ENCODE data around the gene FAM177B.

Gene FAM177B

DNA sequence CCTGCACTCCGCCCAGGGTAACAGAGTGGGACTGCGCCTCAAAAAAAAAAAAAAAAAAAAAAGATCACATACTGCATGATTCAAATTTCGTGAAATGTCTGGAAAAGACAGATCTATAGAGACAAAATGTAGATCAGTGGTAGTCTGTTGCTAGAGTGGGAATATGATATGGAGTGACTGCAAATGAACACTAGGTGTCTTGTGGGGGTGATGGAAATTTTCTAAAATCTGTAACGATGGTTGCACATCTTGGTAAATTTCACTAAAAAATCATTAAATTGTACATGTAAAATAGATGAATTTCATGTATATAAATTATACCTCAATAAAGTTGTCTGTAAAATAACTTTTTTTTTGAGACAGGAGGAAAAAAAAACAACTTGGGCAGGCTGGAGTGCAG is 30.2 kb upstream of the FAM177B start:
- TF ChIP-seq, protein P1, sequence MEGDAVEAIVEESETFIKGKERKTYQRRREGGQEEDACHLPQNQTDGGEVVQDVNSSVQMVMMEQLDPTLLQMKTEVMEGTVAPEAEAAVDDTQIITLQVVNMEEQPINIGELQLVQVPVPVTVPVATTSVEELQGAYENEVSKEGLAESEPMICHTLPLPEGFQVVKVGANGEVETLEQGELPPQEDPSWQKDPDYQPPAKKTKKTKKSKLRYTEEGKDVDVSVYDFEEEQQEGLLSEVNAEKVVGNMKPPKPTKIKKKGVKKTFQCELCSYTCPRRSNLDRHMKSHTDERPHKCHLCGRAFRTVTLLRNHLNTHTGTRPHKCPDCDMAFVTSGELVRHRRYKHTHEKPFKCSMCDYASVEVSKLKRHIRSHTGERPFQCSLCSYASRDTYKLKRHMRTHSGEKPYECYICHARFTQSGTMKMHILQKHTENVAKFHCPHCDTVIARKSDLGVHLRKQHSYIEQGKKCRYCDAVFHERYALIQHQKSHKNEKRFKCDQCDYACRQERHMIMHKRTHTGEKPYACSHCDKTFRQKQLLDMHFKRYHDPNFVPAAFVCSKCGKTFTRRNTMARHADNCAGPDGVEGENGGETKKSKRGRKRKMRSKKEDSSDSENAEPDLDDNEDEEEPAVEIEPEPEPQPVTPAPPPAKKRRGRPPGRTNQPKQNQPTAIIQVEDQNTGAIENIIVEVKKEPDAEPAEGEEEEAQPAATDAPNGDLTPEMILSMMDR (IDR thresholded peaks at IDR 0.05; ENCODE audit: borderline replicate concordance, extremely low read depth, low read length, poor library complexity, severe bottlenecking) = peak; percentile 27
- no peak for TF ChIP-seq EZH2 (IDR thresholded peaks at IDR 0.05; ENCODE audit: borderline replicate concordance, low read depth, low read length, severe bottlenecking)
- H3K9ac ChIP-seq (ENCODE audit: low read depth, low read length) = no peak overlapping the region

DNA sequence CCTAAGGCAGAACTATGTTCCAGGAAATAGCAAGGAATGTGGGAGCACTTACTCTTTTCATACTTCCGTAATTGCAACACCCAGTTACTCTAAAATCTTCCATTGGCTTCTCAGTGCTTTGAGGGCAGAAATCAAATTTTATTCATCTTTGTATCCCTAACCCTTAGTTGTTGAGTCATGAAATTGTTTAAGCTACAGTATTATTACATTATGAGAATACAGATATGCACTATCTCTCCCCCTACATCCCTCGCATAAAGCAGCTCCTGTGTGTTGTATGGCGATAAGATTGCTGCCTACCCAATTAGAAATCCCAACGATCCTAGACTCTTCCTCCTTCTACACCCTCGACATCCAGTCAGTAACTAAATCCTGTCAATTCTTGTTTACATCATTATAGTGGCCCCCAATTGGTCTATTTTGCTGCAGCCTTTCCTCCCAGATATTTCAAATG is 27.3 kb upstream of the FAM177B start:
- Histone ChIP-seq H3K27me3 (ENCODE audit: insufficient read depth, low read length, poor library complexity) (no peaks in the 10 kb centered on the region), H2AFZ (ENCODE audit: low read depth, low read length) (no peak overlapping the region), H3K27ac (ENCODE audit: low read length) (no peak overlapping the region), H3K9ac (ENCODE audit: low read depth, low read length) (no peak overlapping the region), H4K20me1 (ENCODE audit: insufficient read depth, low read length) (peaks cover 5% of the 10 kb centered on the region; the same call in 1 of the 2 replicates), H3K4me3 (ENCODE audit: low read depth in 1 of 2, low read length in 2 of 2) (no peak overlapping the region), H3K36me3 (ENCODE audit: insufficient read depth, low read length) (peaks cover 11% of the 10 kb centered on the region; the same call in 1 of the 2 replicates), H3K4me1 (ENCODE audit: insufficient read depth, low read length) (peaks cover 31% of the 10 kb centered on the region), H3K4me2 (ENCODE audit: insufficient read depth, low read length) (peak overlapping the region; percentile 78), H3K9me3 (ENCODE audit: insufficient read depth, low read length, severe bottlenecking) (no peaks in the 10 kb centered on the region), H3K79me2 (ENCODE audit: insufficient read depth, low read length) (peaks cover 87% of the 10 kb centered on the region)
- no peak for TF ChIP-seq EZH2 (IDR thresholded peaks at IDR 0.05; ENCODE audit: borderline replicate concordance, low read depth, low read length, severe bottlenecking)
- TF ChIP-seq, protein P1 (IDR thresholded peaks at IDR 0.05; ENCODE audit: borderline replicate concordance, extremely low read depth, low read length, poor library complexity, severe bottlenecking) = no peak
- no peak for DNase-seq
- ATAC-seq (ENCODE audit: insufficient read depth, low read depth) = no peak

More for the DNA sequence above, 30.2 kb upstream of the FAM177B start:
- H4K20me1 ChIP-seq (ENCODE audit: insufficient read depth, low read length) = peaks cover 5% of the 10 kb centered on the region; the same call in 1 of the 2 replicates
- no peaks in the 10 kb centered on the region for H3K9me3 ChIP-seq (ENCODE audit: insufficient read depth, low read length, severe bottlenecking)
- no peak overlapping the region for H3K4me3 ChIP-seq (ENCODE audit: low read depth in 1 of 2, low read length in 2 of 2)
- peaks cover 88% of the 10 kb centered on the region for H3K79me2 ChIP-seq (ENCODE audit: insufficient read depth, low read length)
- no peaks in the 10 kb centered on the region for H3K27me3 ChIP-seq (ENCODE audit: insufficient read depth, low read length, poor library complexity)
- peaks cover 20% of the 10 kb centered on the region for H3K4me1 ChIP-seq (ENCODE audit: insufficient read depth, low read length)
- peaks cover 27% of the 10 kb centered on the region for H3K36me3 ChIP-seq (ENCODE audit: insufficient read depth, low read length)
- H3K27ac ChIP-seq (ENCODE audit: low read length) = no peak overlapping the region
- DNase-seq (no peak), ATAC-seq (ENCODE audit: insufficient read depth, low read depth) (no peak)
- H2AFZ ChIP-seq (ENCODE audit: low read depth, low read length) = no peak overlapping the region
- H3K4me2 ChIP-seq (ENCODE audit: insufficient read depth, low read length) = no peak overlapping the region

DNA sequence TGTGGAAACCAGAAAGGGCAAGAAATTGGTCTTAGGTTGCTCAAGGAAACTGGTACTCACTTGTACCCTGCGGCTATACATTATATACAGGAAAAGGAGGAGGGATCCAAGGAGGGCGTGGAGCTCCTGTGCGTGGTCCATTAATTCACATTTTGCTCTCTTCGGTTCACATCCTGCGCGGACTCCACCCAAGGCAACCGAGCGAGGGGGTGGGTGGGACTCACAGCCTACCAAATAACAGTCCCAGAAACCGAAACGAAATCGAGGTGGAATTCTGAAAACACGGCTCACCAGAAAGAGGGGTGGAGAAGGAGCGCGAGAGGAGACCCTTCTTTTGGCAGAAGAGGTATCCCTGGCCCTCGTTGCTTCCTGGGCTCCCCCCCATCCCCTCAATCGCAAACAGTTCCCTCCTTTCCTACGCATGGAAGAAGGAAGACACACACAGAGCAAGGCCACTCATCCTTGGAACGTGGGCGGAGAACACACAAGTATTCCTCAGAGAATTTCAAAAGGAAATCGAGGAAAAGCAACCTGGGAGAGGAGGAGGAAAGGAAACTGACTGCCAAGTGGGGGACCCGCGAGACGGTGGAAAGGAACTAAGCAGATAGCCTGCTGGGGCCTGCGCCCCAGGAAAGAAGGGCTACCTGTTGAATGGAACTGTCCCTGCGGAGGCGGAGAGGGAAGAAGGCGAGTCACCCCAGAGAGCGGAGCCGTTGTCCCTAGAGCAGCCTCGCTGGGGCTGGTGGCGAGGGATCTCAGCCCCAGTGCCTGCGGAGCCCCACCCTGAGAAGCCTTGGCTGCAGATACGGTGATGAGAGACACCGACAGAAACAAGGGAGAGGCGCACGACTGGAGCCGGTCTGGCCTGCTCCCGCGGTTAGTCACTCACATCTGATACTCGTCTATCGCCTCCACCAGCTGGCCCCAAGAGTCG is 25.4 kb upstream of the FAM177B start:
- ATAC-seq (ENCODE audit: insufficient read depth, low read depth) (peak; percentile 57), DNase-seq (peak; percentile 82)
- Histone ChIP-seq H3K4me2 (ENCODE audit: insufficient read depth, low read length) (peak overlapping the region; percentile 78), H3K9ac (ENCODE audit: low read depth, low read length) (peak overlapping the region; percentile 85), H4K20me1 (ENCODE audit: insufficient read depth, low read length) (0 out of 2 replicates have a peak, but pooled peaks cover 5% of the 10 kb centered on the region), H3K27ac (ENCODE audit: low read length) (peak overlapping the region; percentile 82), H3K36me3 (ENCODE audit: insufficient read depth, low read length) (peaks cover 19% of the 10 kb centered on the region), H3K79me2 (ENCODE audit: insufficient read depth, low read length) (peaks cover 74% of the 10 kb centered on the region), H3K4me1 (ENCODE audit: insufficient read depth, low read length) (peaks cover 36% of the 10 kb centered on the region), H3K4me3 (ENCODE audit: low read depth in 1 of 2, low read length in 2 of 2) (peak overlapping the region; percentile 73 to 79), H3K27me3 (ENCODE audit: insufficient read depth, low read length, poor library complexity) (no peaks in the 10 kb centered on the region), H3K9me3 (ENCODE audit: insufficient read depth, low read length, severe bottlenecking) (no peaks in the 10 kb centered on the region), H2AFZ (ENCODE audit: low read depth, low read length) (peak overlapping the region; percentile 70)
- TF ChIP-seq EZH2 (IDR thresholded peaks at IDR 0.05; ENCODE audit: borderline replicate concordance, low read depth, low read length, severe bottlenecking) = no peak
- TF ChIP-seq, protein P1 (IDR thresholded peaks at IDR 0.05; ENCODE audit: borderline replicate concordance, extremely low read depth, low read length, poor library complexity, severe bottlenecking) = no peak
